ENCODE results near the gene NOCT. TPM values are rescaled to one million over a fixed set of nuclear protein-coding genes. Genes with fewer than 3 reads are reported as not detected.

NOCT gene
- total RNA-seq, 1 donor from 2014 or later = 14.1 TPM

- Mint-ChIP-seq H3K9me3 (no peaks in the 10 kb centered on the region), H3K4me3 (peak overlapping the region; percentile 1), H3K4me1 (peaks cover 22% of the 10 kb centered on the region), H3K27ac (ENCODE audit: unreplicated experiment) (no peak overlapping the region), H3K36me3 (ENCODE audit: low read depth) (peaks cover 3% of the 10 kb centered on the region), H3K27me3 (ENCODE audit: low read depth) (no peaks in the 10 kb centered on the region)
- DNase-seq (ENCODE audit: low read depth, low spot score) = no peak
- no peak for TF ChIP-seq CTCF (conservative IDR thresholded peaks at IDR 0.05)
These were observed 4.2 kb upstream of the NOCT start for GRCh38 chr4:139011225-139011950.

DNA sequence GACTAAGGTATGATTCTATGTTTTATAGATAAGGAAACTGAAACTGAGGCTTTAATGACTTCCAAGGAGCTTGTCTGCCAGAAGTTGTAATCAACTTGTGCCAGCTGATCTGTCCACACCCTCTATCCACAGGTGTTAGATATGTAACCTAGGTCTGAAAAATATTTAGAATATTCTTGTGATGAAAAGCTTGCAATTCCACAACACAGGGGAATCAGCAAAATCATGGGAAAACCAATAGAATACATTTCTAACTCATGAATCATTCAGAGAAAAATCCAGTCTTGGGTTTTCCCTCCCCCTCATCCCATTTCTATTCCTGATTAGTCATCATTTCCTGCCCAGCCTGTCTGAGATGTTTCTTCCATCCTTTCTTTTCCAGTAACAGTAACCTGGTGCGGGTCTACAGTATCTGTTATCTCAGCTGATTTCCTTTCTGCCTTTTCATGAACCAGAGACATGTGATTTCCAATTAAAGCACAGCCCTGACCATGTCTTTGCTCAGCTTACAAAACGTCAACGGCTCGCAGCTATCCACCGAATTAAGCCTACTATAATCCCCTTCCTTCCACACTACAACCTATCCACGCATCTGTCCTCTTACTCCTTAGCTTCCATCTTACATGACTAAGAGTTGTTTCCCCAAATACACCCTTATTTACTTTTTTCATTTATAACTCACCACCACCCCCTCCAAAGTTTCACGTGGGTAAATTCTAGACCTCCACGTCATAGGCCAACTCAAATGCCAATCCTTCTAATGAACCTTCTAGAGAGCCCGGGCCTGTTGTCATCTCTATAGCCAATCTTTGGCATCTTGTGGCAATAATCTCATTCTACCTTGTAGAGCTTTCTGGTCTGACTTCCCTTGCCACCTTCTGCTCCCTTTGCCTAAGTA, 961 bp upstream of the NOCT start:
- Mint-ChIP-seq H3K4me3 (peak overlapping the region; percentile 95), H3K27ac (ENCODE audit: unreplicated experiment) (peak overlapping the region; percentile 100), H3K27me3 (ENCODE audit: low read depth) (no peaks in the 10 kb centered on the region), H3K4me1 (peaks cover 43% of the 10 kb centered on the region), H3K9me3 (no peaks in the 10 kb centered on the region), H3K36me3 (ENCODE audit: low read depth) (no peaks in the 10 kb centered on the region)
- no peak for TF ChIP-seq CTCF (conservative IDR thresholded peaks at IDR 0.05)
- no peak for DNase-seq (ENCODE audit: low read depth, low spot score)

GRCh38 chr4:139015948-139016471, 429 bp downstream of the NOCT start:
- Mint-ChIP-seq H3K36me3 (ENCODE audit: low read depth) (no peaks in the 10 kb centered on the region), H3K4me1 (peaks cover 53% of the 10 kb centered on the region), H3K4me3 (peak overlapping the region; percentile 98), H3K27ac (ENCODE audit: unreplicated experiment) (peak overlapping the region; percentile 98), H3K9me3 (no peaks in the 10 kb centered on the region), H3K27me3 (ENCODE audit: low read depth) (no peaks in the 10 kb centered on the region)
- no peak for DNase-seq (ENCODE audit: low read depth, low spot score)
- no peak for TF ChIP-seq CTCF (conservative IDR thresholded peaks at IDR 0.05)

DNA sequence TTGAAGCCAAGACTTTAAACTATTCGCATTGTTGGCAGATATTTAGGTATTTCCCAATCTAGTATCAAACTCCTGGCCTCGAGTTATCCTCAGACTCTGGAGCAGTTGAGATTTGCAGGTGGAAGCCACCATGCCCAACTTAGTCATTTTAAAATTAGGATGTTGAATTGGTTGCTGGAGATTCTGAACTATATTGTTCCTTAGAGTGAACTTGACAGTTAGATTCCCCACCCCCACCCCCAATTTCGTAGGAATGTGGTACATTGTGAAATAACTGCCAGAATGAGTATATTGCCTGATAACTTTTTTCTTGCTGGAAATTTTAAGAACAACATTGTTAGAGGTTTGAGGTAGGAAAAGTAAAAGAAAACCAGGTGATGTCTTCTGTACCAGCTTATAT, 2.3 kb downstream of the NOCT start:
- no peak for DNase-seq (ENCODE audit: low read depth, low spot score)
- H3K36me3 Mint-ChIP-seq (ENCODE audit: low read depth) = no peaks in the 10 kb centered on the region
- peaks cover 53% of the 10 kb centered on the region for H3K4me1 Mint-ChIP-seq
- H3K27me3 Mint-ChIP-seq (ENCODE audit: low read depth) = no peaks in the 10 kb centered on the region
- no peak for TF ChIP-seq CTCF (conservative IDR thresholded peaks at IDR 0.05)
- no peaks in the 10 kb centered on the region for H3K9me3 Mint-ChIP-seq
- H3K4me3 Mint-ChIP-seq = peak overlapping the region; percentile 41
- no peak overlapping the region for H3K27ac Mint-ChIP-seq (ENCODE audit: unreplicated experiment)

- H3K27ac Mint-ChIP-seq (ENCODE audit: unreplicated experiment) = no peak overlapping the region
- H3K36me3 Mint-ChIP-seq (ENCODE audit: low read depth) = no peaks in the 10 kb centered on the region
- no peaks in the 10 kb centered on the region for H3K9me3 Mint-ChIP-seq
- DNase-seq (ENCODE audit: low read depth, low spot score) = no peak
- peak overlapping the region; percentile 41 for H3K4me3 Mint-ChIP-seq
- peaks cover 53% of the 10 kb centered on the region for H3K4me1 Mint-ChIP-seq
- TF ChIP-seq CTCF (conservative IDR thresholded peaks at IDR 0.05) = no peak
- H3K27me3 Mint-ChIP-seq (ENCODE audit: low read depth) = no peaks in the 10 kb centered on the region
These were observed 2.9 kb downstream of the NOCT start for GRCh38 chr4:139018501-139018900.

Measured in neural crest cell (in vitro differentiated cells).